Measurements from ENCODE around the gene KCNIP1.
"Not testable (repeated sequence)": the region's sequence is repeated elsewhere in the genome, so short reads cannot be mapped to it uniquely, and the experiment has no call there.

Gene KCNIP1

DNA sequence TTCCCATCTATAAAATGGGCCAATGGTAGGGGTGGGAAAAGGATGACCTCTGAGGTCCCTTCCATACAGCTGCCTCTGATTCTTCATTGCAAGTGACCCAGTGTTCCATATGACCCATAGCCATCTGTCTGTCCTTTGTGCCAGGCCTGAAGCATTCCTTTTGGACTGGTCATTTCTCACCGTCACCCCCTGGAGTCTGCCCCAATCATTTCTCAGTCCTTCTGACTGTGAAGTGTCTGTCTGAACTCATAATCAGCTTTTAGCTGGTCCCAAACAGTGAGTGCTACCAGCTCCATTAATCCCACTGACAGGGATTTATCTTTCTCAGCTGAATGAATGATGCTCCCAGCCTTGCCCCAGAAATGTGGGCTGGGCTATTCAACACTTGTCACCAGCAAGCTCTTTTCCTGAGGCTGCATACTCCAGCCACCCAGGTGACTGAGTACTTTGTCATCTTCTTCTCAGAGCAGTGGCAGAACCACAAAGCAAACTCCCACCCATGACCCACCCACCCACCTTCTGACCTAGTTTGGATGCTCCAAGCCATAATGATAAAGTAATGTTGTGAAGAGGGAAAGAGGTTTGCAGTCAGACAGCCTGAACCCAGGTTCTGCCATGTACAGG lies 37.4 kb downstream of the KCNIP1 start:
- ChIA-PET POLR2A (no interaction called here), CTCF (no interaction called here)
- TF ChIP-seq, protein P1, sequence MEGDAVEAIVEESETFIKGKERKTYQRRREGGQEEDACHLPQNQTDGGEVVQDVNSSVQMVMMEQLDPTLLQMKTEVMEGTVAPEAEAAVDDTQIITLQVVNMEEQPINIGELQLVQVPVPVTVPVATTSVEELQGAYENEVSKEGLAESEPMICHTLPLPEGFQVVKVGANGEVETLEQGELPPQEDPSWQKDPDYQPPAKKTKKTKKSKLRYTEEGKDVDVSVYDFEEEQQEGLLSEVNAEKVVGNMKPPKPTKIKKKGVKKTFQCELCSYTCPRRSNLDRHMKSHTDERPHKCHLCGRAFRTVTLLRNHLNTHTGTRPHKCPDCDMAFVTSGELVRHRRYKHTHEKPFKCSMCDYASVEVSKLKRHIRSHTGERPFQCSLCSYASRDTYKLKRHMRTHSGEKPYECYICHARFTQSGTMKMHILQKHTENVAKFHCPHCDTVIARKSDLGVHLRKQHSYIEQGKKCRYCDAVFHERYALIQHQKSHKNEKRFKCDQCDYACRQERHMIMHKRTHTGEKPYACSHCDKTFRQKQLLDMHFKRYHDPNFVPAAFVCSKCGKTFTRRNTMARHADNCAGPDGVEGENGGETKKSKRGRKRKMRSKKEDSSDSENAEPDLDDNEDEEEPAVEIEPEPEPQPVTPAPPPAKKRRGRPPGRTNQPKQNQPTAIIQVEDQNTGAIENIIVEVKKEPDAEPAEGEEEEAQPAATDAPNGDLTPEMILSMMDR (IDR thresholded peaks at IDR 0.05; ENCODE audit: control extremely low read depth, extremely low read depth, low read depth, missing control alignments), result no peak
- DNase-seq (ENCODE audit: extremely low spot score), result no peak

DNA sequence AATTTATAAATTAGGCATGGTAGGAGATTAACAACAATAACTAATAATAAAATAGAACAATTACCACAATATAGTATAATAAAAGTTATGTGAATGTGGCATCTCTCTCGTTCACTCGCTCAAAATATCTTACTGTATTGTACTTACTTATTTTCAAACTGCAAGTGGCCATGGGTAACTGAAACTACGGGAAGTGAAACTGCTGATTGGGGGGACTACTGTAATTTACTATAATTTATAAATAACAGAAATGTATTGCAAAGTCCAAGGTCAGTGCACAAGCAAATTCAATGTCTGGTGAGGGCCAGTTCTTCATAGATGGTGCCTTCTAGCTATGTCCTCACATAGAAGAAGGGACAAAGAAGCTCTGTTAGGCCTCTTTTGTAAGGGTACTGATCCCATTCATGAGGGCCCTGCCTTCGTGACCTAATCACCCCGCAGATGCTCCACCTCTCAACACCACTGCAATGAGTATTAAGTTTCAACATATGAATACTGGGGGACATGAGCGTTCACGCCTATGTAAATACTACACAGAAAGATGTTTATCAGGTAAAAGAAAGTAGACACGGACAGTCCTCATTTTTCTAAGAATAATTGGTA lies 39.0 kb downstream of the KCNIP1 start:
- ChIA-PET CTCF (no interaction called here), POLR2A (no interaction called here)
- TF ChIP-seq, protein P1 (IDR thresholded peaks at IDR 0.05; ENCODE audit: control extremely low read depth, extremely low read depth, low read depth, missing control alignments), result no peak
- no peak for DNase-seq (ENCODE audit: extremely low spot score)

DNA sequence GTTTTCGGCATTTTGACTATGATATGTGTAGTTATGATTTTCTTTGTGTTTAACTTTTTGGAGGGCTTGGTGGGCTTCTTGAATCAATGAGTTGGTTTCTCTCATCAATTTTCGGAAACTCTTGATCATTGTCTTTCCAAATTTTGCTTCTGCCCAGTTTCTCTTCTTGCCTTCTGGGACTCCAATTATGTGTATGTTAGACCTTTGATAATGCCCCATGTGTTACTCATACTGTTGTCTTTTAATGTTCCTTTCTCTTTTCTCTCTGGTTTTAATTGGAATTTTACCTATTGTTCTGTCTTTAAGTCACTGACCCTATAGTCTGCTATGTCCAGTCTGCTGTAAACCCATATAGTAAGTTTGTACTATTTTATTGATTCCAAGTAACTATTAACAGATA lies 41.5 kb downstream of the KCNIP1 start:
- CTCF ChIA-PET, result interaction anchor here (1.3 kb wide), 1 partner anchor 9 kb away, joined by 4 read pairs; no protein-coding TSS in a partner anchor
- no peak for DNase-seq (ENCODE audit: extremely low spot score)
- POLR2A ChIA-PET, result no interaction called here
- TF ChIP-seq, protein P1 (IDR thresholded peaks at IDR 0.05; ENCODE audit: control extremely low read depth, extremely low read depth, low read depth, missing control alignments), result no peak

DNA sequence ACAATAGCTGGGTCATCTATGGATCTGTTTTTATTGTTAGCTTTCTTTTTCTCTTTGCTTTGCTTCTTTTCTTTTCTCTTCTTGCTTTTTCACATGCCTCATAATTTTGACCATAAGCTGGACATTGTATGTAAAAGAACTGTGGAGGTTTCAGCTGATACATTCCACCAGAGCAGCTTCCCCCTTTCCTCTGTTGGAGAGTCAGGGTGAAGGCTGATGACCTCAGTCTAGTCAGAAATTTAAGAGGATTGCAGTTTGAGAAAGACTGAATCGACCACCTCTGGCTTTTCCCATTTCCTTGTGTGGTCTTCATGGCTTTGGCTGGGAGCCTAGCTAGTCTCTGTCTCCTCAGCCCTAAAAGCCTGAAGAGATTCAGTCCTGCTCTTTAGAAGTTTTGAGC lies 42.0 kb downstream of the KCNIP1 start:
- TF ChIP-seq, protein P1 (IDR thresholded peaks at IDR 0.05; ENCODE audit: control extremely low read depth, extremely low read depth, low read depth, missing control alignments), result no peak
- CTCF ChIA-PET, result interaction anchor here (1.3 kb wide), 1 partner anchor 9 kb away, joined by 4 read pairs; no protein-coding TSS in a partner anchor
- POLR2A ChIA-PET, result no interaction called here
- DNase-seq (ENCODE audit: extremely low spot score), result no peak

DNA sequence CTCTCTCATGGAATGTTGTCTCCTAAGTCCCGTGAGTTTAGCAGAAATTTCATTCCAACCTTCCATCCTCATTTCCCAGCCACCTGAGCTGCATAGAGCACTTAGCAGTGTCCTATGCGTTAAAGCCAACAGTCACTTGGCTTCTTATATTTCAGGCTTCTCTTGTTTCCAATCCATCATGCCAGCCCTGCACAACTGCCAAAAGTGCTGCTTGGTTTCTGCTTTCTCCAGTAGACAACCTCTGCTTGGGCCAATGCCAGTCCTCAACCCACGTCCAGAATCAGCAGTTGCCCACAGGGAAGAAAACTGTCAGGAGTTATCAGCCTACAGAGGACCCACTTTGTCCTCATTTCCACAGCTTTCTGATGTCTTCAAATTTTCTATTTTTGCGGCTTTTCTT lies 42.5 kb downstream of the KCNIP1 start:
- ChIA-PET CTCF (interaction anchor here (1.3 kb wide), 1 partner anchor 8 kb away, joined by 4 read pairs; no protein-coding TSS in a partner anchor), POLR2A (no interaction called here)
- TF ChIP-seq, protein P1 (IDR thresholded peaks at IDR 0.05; ENCODE audit: control extremely low read depth, extremely low read depth, low read depth, missing control alignments), result no peak
- no peak for DNase-seq (ENCODE audit: extremely low spot score)

DNA sequence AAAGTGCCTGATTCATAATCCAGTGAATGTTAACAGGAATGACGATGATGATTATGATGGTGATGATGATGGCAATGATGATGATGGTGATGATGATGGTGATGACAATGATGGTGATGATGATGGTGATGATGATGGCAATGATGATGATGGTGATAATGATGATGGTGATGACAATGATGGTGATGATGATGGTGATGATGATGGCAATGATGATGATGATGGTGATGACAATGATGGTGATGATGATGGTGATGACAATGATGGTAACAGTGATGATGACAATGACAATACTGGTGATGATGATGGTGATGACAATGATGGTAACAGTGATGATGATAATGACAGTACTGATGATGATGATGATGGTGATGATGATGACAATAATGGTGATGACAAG lies 46.6 kb downstream of the KCNIP1 start:
- DNase-seq (ENCODE audit: extremely low spot score); CTCF ChIA-PET; POLR2A ChIA-PET: not testable (repeated sequence)

DNA sequence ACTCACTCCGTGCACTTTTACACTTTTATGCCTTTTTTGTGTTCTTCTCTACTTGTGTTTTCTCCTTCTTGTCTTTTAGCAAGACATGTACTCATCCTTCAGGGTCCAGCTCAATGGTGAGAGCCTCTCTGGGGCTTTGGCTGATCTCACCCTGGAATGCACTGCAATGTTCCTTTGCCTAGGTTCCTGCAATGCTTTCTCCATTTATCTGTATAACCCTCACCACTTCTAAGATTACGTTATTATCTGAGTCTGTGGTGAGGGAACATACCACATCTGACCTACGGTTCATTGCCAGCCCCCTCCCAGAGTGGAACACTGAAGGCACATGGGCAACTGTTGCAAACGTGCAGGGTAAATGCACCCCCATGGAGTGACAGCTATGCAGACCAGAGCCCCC lies 47.3 kb downstream of the KCNIP1 start:
- CTCF ChIA-PET, result no interaction called here
- no peak for DNase-seq (ENCODE audit: extremely low spot score)
- TF ChIP-seq, protein P1 (IDR thresholded peaks at IDR 0.05; ENCODE audit: control extremely low read depth, extremely low read depth, low read depth, missing control alignments), result no peak
- POLR2A ChIA-PET, result no interaction called here

Measured in GM10248 (cell line).